Esophagus squamous epithelium (tissue), 5 donors: ENCODE measurements around the gene SOX6. TPM values are rescaled to one million over a fixed set of nuclear protein-coding genes. Genes with fewer than 3 reads are reported as not detected.

ENCODE experiments used
- DNase-seq: peaks from one replicate; lab custom pipeline; 2025; lab: John Stamatoyannopoulos, UW
- H3K27ac ChIP-seq, 4 donors: fragments of 200-600 bp; sonication (generic); one replicate each; pipeline ENCODE4 v1.5.1; 2016 to 2019; ENCODE audit warnings: mild to moderate bottlenecking in 1 of 4
- H3K27me3 ChIP-seq, 4 donors: fragments of 200-600 bp; sonication (generic); 1 replicate in 3 of 4; 2 replicates in 1 of 4; pipeline versions ENCODE4 v1.5.1 to v1.6.0; 2017 to 2021; ENCODE audit warnings: antibody characterized with exemption in 1 of 4
- H3K36me3 ChIP-seq, 3 donors: fragments of 200-600 bp; sonication (generic); one replicate each; pipeline ENCODE4 v1.5.1; 2016 to 2019
- H3K4me1 ChIP-seq, 3 donors: fragments of 200-600 bp; sonication (generic); one replicate each; pipeline ENCODE4 v1.5.1; 2017 to 2019
- H3K4me3 ChIP-seq, 4 donors: fragments of 200-600 bp; sonication (generic); 1 replicate in 3 of 4; 2 replicates in 1 of 4; pipeline ENCODE4 v1.5.1; 2016 to 2019; ENCODE audit warnings: mild to moderate bottlenecking in 2 of 4, moderate library complexity in 1 of 4
- H3K9me3 ChIP-seq, 3 donors: fragments of 200-600 bp; sonication (generic); one replicate each; pipeline ENCODE4 v1.5.1; 2016 to 2019
- POLR2A ChIP-seq, 4 donors: fragments of 450-650 bp; IDR thresholded peaks; one replicate each; pipeline ENCODE4 v1.6.1; 2017; ENCODE audit warnings: antibody characterized with exemption in 4 of 4, mild to moderate bottlenecking in 4 of 4, moderate library complexity in 3 of 4
- WGBS, 2 donors: methylation state at CpG; one replicate each; pipeline ENCODE4 v1.1.5; 2018; 5-methylcytosine and 5-hydroxymethylcytosine counted together
- intact Hi-C: fragments of 100-400 bp; cut with DNase I; formaldehyde crosslinking; loops from one replicate; pipeline ENCODE4 v1.15.0; 2022
- total RNA-seq, 4 donors: library from RNA; depleted of rRNA; stranded (reverse); fragments of >200 nt; gene quantifications; one replicate each; pipeline ENCODE4 v1.1.0, GENCODE V29; 2016
- TF ChIP-seq, protein P1 (sequence below), 6 experiments: fragments of 450-650 bp in 4 of 6; fragments of 200-600 bp in 2 of 6; sonication (generic) in 2 of 6; IDR thresholded peaks; one replicate each; pipeline ENCODE4 v1.5.1; 2016 to 2019; ENCODE audit warnings: antibody characterized with exemption in 6 of 6, mild to moderate bottlenecking in 4 of 6, moderate library complexity in 4 of 6
- donor health status: DM: yes; HTN: yes; CAD: no.

SOX6 gene
- total RNA-seq, 4 donors from 2014 or later, result 7.8 to 16.0 (median 10.6) TPM

GRCh38 chr11:16336204-16336603, 20.1 kb downstream of the SOX6 start:
- no peak overlapping the region for H3K27ac ChIP-seq
- H3K36me3 ChIP-seq, result no peaks in the 10 kb centered on the region
- DNase-seq, result no peak
- TF ChIP-seq POLR2A (IDR thresholded peaks at IDR 0.05), result no peak
- TF ChIP-seq, protein P1, sequence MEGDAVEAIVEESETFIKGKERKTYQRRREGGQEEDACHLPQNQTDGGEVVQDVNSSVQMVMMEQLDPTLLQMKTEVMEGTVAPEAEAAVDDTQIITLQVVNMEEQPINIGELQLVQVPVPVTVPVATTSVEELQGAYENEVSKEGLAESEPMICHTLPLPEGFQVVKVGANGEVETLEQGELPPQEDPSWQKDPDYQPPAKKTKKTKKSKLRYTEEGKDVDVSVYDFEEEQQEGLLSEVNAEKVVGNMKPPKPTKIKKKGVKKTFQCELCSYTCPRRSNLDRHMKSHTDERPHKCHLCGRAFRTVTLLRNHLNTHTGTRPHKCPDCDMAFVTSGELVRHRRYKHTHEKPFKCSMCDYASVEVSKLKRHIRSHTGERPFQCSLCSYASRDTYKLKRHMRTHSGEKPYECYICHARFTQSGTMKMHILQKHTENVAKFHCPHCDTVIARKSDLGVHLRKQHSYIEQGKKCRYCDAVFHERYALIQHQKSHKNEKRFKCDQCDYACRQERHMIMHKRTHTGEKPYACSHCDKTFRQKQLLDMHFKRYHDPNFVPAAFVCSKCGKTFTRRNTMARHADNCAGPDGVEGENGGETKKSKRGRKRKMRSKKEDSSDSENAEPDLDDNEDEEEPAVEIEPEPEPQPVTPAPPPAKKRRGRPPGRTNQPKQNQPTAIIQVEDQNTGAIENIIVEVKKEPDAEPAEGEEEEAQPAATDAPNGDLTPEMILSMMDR (IDR thresholded peaks at IDR 0.05), result no peak
- peaks cover 0 to 8% (median 3%) of the 10 kb centered on the region in 3 donors for H3K4me1 ChIP-seq
- no peaks in the 10 kb centered on the region for H3K27me3 ChIP-seq
- no peaks in the 10 kb centered on the region for H3K9me3 ChIP-seq
- no peak overlapping the region for H3K4me3 ChIP-seq
- intact Hi-C loops, result no loop called here
- WGBS, 2 donors, result 82 to 86% methylated on average over 6 of the region's 6 CpGs

- Histone ChIP-seq H3K27me3 (no peaks in the 10 kb centered on the region), H3K27ac (no peak overlapping the region), H3K36me3 (no peaks in the 10 kb centered on the region), H3K9me3 (no peaks in the 10 kb centered on the region), H3K4me3 (no peak overlapping the region), H3K4me1 (peaks cover 0 to 8% (median 3%) of the 10 kb centered on the region in 3 donors)
- intact Hi-C loops, result no loop called here
- TF ChIP-seq POLR2A (IDR thresholded peaks at IDR 0.05), result no peak
- TF ChIP-seq, protein P1 (IDR thresholded peaks at IDR 0.05), result no peak
- no peak for DNase-seq
- WGBS, 2 donors, result 71 to 88% methylated on average over 1 of the region's 1 CpG
These were observed 20.9 kb downstream of the SOX6 start for GRCh38 chr11:16335236-16335962.

GRCh38 chr11:16326679-16327297, 29.6 kb downstream of the SOX6 start:
- H3K27me3 ChIP-seq, result no peaks in the 10 kb centered on the region
- H3K36me3 ChIP-seq, result no peaks in the 10 kb centered on the region
- H3K9me3 ChIP-seq, result no peaks in the 10 kb centered on the region
- no peaks in the 10 kb centered on the region for H3K4me1 ChIP-seq
- no peak overlapping the region for H3K27ac ChIP-seq
- no peak for DNase-seq
- TF ChIP-seq, protein P1 (IDR thresholded peaks at IDR 0.05), result no peak
- TF ChIP-seq POLR2A (IDR thresholded peaks at IDR 0.05), result no peak
- intact Hi-C loops, result no loop called here
- H3K4me3 ChIP-seq, result no peak overlapping the region
- WGBS, 2 donors, result 61 to 67% methylated on average over 4 of the region's 4 CpGs

DNA sequence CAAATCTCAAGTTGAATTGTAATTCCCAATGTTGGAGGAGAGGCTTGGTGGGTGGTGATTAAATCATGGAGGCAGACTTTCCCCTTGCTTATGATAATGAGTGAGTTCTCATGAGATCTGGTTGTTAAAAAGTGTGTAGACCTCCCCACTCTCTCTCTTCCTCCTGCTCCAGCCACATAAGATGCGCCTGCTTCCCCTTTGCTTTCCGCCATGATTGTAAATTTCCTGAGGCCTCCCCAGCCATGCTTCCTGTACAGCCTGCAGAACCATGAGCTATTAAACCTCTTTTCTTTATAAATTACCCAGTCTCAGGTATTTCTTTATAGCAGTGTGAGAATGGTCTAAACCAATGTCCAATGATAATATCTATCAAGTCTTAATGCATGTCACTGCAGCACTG, 34.2 kb downstream of the SOX6 start:
- Histone ChIP-seq H3K4me1 (no peaks in the 10 kb centered on the region), H3K4me3 (no peak overlapping the region), H3K9me3 (no peaks in the 10 kb centered on the region), H3K27me3 (no peaks in the 10 kb centered on the region), H3K36me3 (no peaks in the 10 kb centered on the region), H3K27ac (no peak overlapping the region)
- TF ChIP-seq, protein P1 (IDR thresholded peaks at IDR 0.05), result no peak
- TF ChIP-seq POLR2A (IDR thresholded peaks at IDR 0.05), result no peak
- no peak for DNase-seq
- 80 to 92% methylated on average over 2 of the region's 2 CpGs for WGBS, 2 donors
- intact Hi-C loops, result no loop called here

DNA sequence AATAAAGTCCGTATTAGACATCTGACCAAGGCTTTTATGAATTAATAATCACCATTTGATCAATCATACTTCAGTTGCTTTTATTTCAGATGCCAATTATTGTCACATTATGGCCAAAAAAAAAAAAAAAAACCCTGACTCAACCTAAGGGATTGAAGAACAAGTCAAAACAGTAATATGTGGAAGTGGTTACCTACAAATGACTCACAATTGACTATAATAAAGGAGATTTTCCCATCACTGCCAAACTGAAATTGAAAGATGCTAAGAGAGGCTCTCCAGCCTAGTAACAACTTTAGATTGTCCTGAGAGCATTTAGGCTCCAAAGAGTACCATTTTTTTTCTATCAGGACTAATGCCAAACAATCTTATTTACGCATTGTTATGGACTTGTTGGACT, 35.2 kb downstream of the SOX6 start:
- no peak for DNase-seq
- no peak overlapping the region for H3K27ac ChIP-seq
- 42 to 53% methylated on average over 2 of the region's 2 CpGs for WGBS, 2 donors
- H3K36me3 ChIP-seq, result no peaks in the 10 kb centered on the region
- H3K4me3 ChIP-seq, result no peak overlapping the region
- no peaks in the 10 kb centered on the region for H3K4me1 ChIP-seq
- intact Hi-C loops, result no loop called here
- no peaks in the 10 kb centered on the region for H3K9me3 ChIP-seq
- TF ChIP-seq, protein P1 (IDR thresholded peaks at IDR 0.05), result no peak
- no peaks in the 10 kb centered on the region for H3K27me3 ChIP-seq
